ENCODE data around the gene SERINC2. TPM values are rescaled to one million over a fixed set of nuclear protein-coding genes. Genes with fewer than 3 reads are reported as not detected.
"Not testable (repeated sequence)": the region's sequence is repeated elsewhere in the genome, so short reads cannot be mapped to it uniquely, and the experiment has no call there.

The SERINC2 gene
- total RNA-seq, 2 donors from 2014 or later = 0.32 TPM; not detected in 1

GRCh38 chr1:31479811-31480210 is 66.8 kb downstream of the SERINC2 start:
- Mint-ChIP-seq H3K36me3 (ENCODE audit: low read depth) (peaks cover 3% of the 10 kb centered on the region), H3K27ac (no peak overlapping the region), H3K27me3 (peaks cover 31% of the 10 kb centered on the region), H3K4me1 (no peaks in the 10 kb centered on the region), H3K4me3 (no peak overlapping the region)
- ATAC-seq (no peak), DNase-seq (no peak)
- no peaks in the 10 kb centered on the region for H3K9me3 ChIP-seq (ENCODE audit: control insufficient read depth, low read length, poor library complexity, severe bottlenecking)

GRCh38 chr1:31480426-31480825 is 67.4 kb downstream of the SERINC2 start:
- not testable (repeated sequence) for H3K27ac Mint-ChIP-seq; H3K4me3 Mint-ChIP-seq; H3K9me3 ChIP-seq (ENCODE audit: control insufficient read depth, low read length, poor library complexity, severe bottlenecking); H3K36me3 Mint-ChIP-seq (ENCODE audit: low read depth); ATAC-seq; DNase-seq; H3K4me1 Mint-ChIP-seq
- peaks cover 26% of the 10 kb centered on the region for H3K27me3 Mint-ChIP-seq

GRCh38 chr1:31482482-31483011 is 69.5 kb downstream of the SERINC2 start:
- Mint-ChIP-seq H3K4me1 (no peaks in the 10 kb centered on the region), H3K27ac (no peak overlapping the region), H3K27me3 (peaks cover 7% of the 10 kb centered on the region), H3K36me3 (ENCODE audit: low read depth) (peaks cover 3% of the 10 kb centered on the region), H3K4me3 (no peak overlapping the region)
- ATAC-seq (no peak), DNase-seq (no peak)
- H3K9me3 ChIP-seq (ENCODE audit: control insufficient read depth, low read length, poor library complexity, severe bottlenecking) = no peaks in the 10 kb centered on the region

GRCh38 chr1:31483012-31483946 is 70.3 kb downstream of the SERINC2 start:
- H3K9me3 ChIP-seq (ENCODE audit: control insufficient read depth, low read length, poor library complexity, severe bottlenecking) = no peaks in the 10 kb centered on the region
- DNase-seq (no peak), ATAC-seq (no peak)
- H3K27ac Mint-ChIP-seq = no peak overlapping the region
- H3K36me3 Mint-ChIP-seq (ENCODE audit: low read depth) = peaks cover 3% of the 10 kb centered on the region
- H3K4me1 Mint-ChIP-seq = no peaks in the 10 kb centered on the region
- no peaks in the 10 kb centered on the region for H3K27me3 Mint-ChIP-seq
- no peak overlapping the region for H3K4me3 Mint-ChIP-seq

Other genes with a start within 250 kb of the SERINC2 start
- gene NKAIN1, start 173.3 kb upstream of the SERINC2 start, total RNA-seq = not detected
- gene SNRNP40, start 116.4 kb upstream of the SERINC2 start, total RNA-seq = 10 to 100 TPM; 48.0 to 55.8 TPM
- 10 to 100 TPM; 14.0 to 17.4 TPM for gene ZCCHC17, start 116.2 kb upstream of the SERINC2 start, total RNA-seq
- not detected for gene FABP3, start 40.1 kb upstream of the SERINC2 start, total RNA-seq
- gene TINAGL1, start 163.3 kb downstream of the SERINC2 start, total RNA-seq = not detected
- gene HCRTR1, start 204.5 kb downstream of the SERINC2 start, total RNA-seq = not detected
- 10 to 100 TPM; 44.0 to 47.6 TPM for gene PEF1, start 231.7 kb downstream of the SERINC2 start, total RNA-seq

Data from T-helper 17 cell (primary cell).